ENCODE data around the gene CHRNB1.
A peak's percentile ranks its signal among the peaks of the same experiment; 100 is the strongest.
"Not testable (repeated sequence)": the region's sequence is repeated elsewhere in the genome, so short reads cannot be mapped to it uniquely, and the experiment has no call there.

CHRNB1 gene

DNA sequence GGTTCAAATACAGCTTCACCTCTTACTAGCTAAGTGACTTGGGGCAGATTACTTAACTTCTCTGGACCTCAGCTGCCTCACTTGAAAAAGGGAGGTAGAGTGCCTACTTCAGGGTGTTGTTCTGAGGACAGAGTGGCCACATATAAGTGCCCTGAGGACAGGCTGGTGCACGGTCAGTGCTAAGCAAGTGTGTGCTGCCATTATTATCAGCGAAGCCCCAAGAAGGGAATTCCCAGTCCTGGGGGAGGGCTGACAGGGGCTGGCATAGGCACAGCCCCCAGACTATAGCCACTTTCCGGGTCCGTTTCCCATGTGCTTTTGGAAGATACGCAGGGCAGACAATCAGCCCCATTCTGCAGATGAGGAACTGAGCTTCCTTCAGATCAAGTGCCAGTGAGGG lies 32.1 kb downstream of the CHRNB1 start:
- TF ChIP-seq, protein P1, sequence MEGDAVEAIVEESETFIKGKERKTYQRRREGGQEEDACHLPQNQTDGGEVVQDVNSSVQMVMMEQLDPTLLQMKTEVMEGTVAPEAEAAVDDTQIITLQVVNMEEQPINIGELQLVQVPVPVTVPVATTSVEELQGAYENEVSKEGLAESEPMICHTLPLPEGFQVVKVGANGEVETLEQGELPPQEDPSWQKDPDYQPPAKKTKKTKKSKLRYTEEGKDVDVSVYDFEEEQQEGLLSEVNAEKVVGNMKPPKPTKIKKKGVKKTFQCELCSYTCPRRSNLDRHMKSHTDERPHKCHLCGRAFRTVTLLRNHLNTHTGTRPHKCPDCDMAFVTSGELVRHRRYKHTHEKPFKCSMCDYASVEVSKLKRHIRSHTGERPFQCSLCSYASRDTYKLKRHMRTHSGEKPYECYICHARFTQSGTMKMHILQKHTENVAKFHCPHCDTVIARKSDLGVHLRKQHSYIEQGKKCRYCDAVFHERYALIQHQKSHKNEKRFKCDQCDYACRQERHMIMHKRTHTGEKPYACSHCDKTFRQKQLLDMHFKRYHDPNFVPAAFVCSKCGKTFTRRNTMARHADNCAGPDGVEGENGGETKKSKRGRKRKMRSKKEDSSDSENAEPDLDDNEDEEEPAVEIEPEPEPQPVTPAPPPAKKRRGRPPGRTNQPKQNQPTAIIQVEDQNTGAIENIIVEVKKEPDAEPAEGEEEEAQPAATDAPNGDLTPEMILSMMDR (IDR thresholded peaks at IDR 0.05) = no peak
- Mint-ChIP-seq H3K27me3 (ENCODE audit: low read depth, poor library complexity) (peaks cover 3% of the 10 kb centered on the region), H3K9me3 (no peaks in the 10 kb centered on the region), H3K4me3 (peak overlapping the region; percentile 76), H3K36me3 (ENCODE audit: low read depth) (no peaks in the 10 kb centered on the region), H3K27ac (no peak overlapping the region), H3K4me1 (peaks cover 56% of the 10 kb centered on the region)
- no peak for DNase-seq

GRCh38 chr17:7477392-7478275 lies 32.8 kb downstream of the CHRNB1 start:
- peak overlapping the region; percentile 93 for H3K27ac Mint-ChIP-seq
- peaks cover 3% of the 10 kb centered on the region for H3K27me3 Mint-ChIP-seq (ENCODE audit: low read depth, poor library complexity)
- DNase-seq = peak; percentile 40

GRCh38 chr17:7478276-7479212 lies 33.7 kb downstream of the CHRNB1 start:
- H3K4me3 Mint-ChIP-seq = peak overlapping the region; percentile 76
- peaks cover 3% of the 10 kb centered on the region for H3K27me3 Mint-ChIP-seq (ENCODE audit: low read depth, poor library complexity)
- peak; percentile 41 for DNase-seq
- TF ChIP-seq, protein P1 (IDR thresholded peaks at IDR 0.05) = no peak
- no peaks in the 10 kb centered on the region for H3K36me3 Mint-ChIP-seq (ENCODE audit: low read depth)
- H3K4me1 Mint-ChIP-seq = peaks cover 71% of the 10 kb centered on the region
- H3K27ac Mint-ChIP-seq = peak overlapping the region; percentile 93
- H3K9me3 Mint-ChIP-seq = no peaks in the 10 kb centered on the region

More at GRCh38 chr17:7477392-7478275, 32.8 kb downstream of the CHRNB1 start:
- TF ChIP-seq, protein P1 (IDR thresholded peaks at IDR 0.05) = no peak
- Mint-ChIP-seq H3K36me3 (ENCODE audit: low read depth) (no peaks in the 10 kb centered on the region), H3K9me3 (no peaks in the 10 kb centered on the region), H3K4me1 (peaks cover 62% of the 10 kb centered on the region), H3K4me3 (peak overlapping the region; percentile 76)

DNA sequence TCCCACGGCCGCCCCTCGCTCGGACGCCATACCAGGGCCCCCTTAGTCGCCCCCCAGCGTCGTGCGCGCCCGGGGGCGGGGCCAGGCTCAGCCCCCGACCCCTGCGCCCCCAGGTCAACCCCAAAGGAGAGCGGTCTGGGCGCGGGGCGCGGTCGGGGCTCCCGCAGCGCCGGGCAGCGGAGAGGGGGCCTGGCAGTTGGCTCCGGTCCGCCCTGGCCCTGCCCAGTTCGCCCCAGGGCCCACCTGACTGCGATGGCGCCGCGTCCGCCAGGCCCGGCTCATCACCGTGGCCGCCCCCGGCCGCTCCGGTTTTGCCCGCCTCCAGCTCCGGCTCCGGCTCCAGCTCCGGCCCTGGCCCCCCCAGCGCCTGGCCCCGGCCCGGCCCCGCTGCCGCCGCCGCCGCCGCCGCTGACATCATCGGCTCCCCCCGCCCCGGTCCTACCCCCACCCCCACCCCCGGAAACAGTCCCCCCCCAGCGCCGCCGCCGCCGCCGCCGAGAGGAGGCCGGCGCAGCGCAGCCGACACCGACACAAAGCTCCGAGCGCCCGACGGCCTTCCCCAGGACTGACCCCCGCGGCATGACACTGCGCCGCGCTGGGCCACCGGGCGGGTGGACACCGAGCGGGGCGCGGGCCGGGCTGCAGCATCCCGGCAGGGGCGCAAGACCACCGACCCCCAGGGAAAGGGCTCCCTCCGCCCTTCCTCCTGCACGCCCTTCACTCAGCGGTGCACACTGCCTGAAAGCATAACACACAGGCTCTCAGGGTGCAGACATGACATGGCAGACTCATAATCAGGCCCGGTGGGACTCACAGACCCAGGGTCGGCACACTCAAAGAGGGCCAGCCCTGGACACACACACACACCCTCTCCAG lies 34.6 kb downstream of the CHRNB1 start, which contains the start of gene ZBTB4:
Gene ZBTB4 (minus strand): TSS at position 419 of the 876 bp plus-strand sequence. CDS start 12,830 bp downstream, outside the sequence.
- Mint-ChIP-seq H3K9me3 (no peaks in the 10 kb centered on the region), H3K27me3 (ENCODE audit: low read depth, poor library complexity) (peaks cover 3% of the 10 kb centered on the region), H3K4me1 (peaks cover 74% of the 10 kb centered on the region), H3K4me3 (peak within 1 kb of the TSS; percentile 93), H3K27ac (peak within 1 kb of the TSS; percentile 97), H3K36me3 (ENCODE audit: low read depth) (no peaks in the 10 kb centered on the region)
- DNase-seq = peak; percentile 64
- TF ChIP-seq, protein P1 (IDR thresholded peaks at IDR 0.05) = no peak

DNA sequence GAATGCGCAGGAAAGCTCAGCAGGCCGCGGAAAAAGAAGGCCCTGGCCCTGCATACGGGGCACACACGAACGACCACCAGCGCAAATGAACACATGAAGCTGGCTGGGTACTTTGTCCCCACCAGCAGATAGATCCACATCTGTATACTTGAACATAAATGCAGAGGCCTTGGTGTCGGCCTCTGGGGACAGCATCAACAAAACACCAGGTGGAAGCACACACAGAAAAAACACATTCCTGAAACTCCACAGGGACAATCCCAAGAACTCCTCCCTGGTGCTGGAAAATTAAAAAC lies 35.2 kb downstream of the CHRNB1 start:
- Mint-ChIP-seq H3K4me1 (peaks cover 79% of the 10 kb centered on the region), H3K27me3 (ENCODE audit: low read depth, poor library complexity) (peaks cover 3% of the 10 kb centered on the region), H3K36me3 (ENCODE audit: low read depth) (no peaks in the 10 kb centered on the region), H3K9me3 (no peaks in the 10 kb centered on the region), H3K27ac (peak overlapping the region; percentile 97), H3K4me3 (peak overlapping the region; percentile 93)
- DNase-seq = no peak
- TF ChIP-seq, protein P1 (IDR thresholded peaks at IDR 0.05) = no peak

DNA sequence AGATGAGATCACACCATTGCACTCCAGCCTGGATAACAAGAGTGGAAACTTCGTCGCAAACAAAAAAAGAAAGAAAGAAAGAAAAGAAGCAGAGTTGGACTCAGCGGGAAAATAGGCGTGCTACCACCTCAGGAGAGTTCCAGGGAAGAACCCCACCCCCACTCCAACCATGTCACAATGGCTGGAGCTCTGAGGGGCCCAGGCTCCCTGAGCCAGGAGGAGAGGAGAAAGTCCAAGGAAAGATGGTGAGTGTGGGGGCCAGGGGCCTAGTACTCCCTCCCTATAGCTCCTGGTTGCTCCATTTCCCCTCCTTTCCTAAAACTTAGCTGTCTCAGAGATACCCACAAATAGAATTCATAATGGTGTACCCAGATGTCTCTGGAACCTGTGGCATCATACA lies 36.4 kb downstream of the CHRNB1 start, which contains the start of gene SLC35G6:
Gene SLC35G6 (plus strand): TSS at position 172 of the 400 bp plus-strand sequence. CDS start 71 bp downstream, at position 243.
- not testable (repeated sequence) for H3K36me3 Mint-ChIP-seq (ENCODE audit: low read depth); H3K27me3 Mint-ChIP-seq (ENCODE audit: low read depth, poor library complexity); H3K9me3 Mint-ChIP-seq; DNase-seq
- Mint-ChIP-seq H3K4me3 (peak within 1 kb of the TSS; percentile 99), H3K4me1 (peaks cover 85% of the 10 kb centered on the region), H3K27ac (peak within 1 kb of the TSS; percentile 97)

GRCh38 chr17:7481842-7482741 lies 37.2 kb downstream of the CHRNB1 start:
- H3K9me3 Mint-ChIP-seq; H3K27me3 Mint-ChIP-seq (ENCODE audit: low read depth, poor library complexity); DNase-seq: not testable (repeated sequence)
- H3K4me1 Mint-ChIP-seq = peaks cover 85% of the 10 kb centered on the region
- peaks cover 12% of the 10 kb centered on the region for H3K36me3 Mint-ChIP-seq (ENCODE audit: low read depth)
- peak overlapping the region; percentile 100 for H3K27ac Mint-ChIP-seq
- H3K4me3 Mint-ChIP-seq = peak overlapping the region; percentile 99

Data from nephron progenitor cell (in vitro differentiated cells).